ENCODE measurements around the gene SEMA6A.

The SEMA6A gene

DNA sequence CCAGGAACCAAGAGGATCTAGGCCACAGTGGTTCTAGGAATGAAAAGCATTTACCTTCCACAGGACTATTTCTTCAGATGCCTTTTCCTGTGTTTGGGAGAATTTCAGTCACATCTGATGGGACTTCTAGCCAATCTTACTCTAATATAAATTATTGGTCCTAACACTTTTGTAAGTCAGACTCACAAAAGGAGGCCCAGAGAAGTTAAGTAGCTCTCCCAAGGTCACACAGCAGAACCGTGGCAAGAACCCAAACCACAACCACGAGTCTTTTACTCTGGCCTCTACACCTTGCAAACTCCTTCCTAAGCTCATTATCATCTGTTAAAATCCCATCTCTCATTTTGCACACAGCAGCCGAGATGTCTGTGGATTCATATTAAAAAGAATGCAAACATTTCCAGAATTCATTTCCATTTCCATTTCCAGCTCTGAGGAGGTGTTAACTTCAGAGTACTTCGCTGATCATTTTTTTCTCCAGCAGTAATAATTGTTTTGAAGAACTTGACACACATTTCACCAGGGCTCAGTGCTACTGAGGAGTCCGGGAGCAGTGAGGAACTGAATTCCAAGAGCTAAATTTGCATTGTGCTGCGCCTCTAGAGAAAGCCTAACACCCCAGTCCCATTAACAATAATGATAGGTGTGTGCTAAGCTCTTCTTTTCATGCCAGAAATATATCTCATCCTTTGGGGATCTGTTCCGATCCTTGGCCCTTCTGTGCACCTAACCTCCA is 168.1 kb downstream of the SEMA6A start:
- no peak for DNase-seq (ENCODE audit: low read depth)

DNA sequence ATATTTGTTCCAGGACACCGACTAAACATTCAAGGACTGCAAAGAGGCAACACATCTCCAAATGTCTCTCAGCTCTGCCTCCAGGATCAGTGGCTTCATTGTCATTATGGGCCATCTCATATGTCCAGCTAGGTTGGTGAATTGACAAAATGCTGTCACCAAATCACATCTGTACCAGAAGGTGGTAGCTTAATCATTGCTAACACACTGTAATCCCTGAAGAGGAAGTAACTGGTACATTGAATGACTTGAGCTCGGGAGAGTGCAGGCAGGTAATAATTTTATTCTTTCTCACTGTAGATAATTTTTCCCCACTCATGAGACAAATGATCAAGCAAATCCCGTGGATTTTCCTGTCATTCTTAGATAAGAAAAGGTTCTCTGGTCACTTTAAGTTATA is 169.8 kb downstream of the SEMA6A start:
- DNase-seq (ENCODE audit: low read depth), result no peak

DNA sequence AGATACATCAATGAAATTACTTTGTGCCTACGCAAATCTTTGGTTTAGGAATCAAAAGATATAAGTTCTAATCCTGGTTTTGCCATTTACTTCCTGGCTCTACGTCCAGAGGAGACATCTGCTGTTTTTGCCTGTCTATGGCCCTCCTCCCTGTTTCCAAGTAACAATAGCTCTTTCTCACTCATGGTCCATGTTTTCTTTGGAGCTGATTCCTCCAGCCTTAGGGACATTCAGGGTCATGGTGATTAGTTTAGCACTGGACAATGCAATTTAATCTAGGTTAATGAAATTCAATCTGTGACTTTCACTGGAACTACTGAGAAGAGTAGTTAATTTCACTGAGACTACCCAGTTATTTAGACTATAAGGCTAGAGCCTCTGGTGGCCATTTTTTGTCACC is 170.6 kb downstream of the SEMA6A start:
- no peak for DNase-seq (ENCODE audit: low read depth)

DNA sequence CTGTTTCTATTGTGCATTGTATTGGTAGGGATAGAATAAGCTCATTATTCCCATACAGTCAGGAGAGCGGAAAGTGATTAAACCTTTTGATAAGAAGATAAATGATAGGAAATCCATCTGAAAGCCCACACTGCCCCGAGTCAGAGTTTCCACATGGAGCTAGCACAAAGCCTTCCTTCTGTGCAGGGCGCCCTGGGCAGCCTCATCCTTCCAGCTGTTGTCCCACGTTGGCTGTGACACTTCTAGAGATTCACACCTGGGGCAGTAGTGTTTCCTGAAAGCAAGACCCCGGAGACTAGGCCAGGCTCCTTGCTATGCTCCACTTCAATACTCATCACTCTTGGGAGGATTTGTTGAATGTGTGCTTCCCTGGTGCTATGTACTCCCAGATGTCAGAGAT is 172.4 kb downstream of the SEMA6A start:
- no peak for DNase-seq (ENCODE audit: low read depth)

DNA sequence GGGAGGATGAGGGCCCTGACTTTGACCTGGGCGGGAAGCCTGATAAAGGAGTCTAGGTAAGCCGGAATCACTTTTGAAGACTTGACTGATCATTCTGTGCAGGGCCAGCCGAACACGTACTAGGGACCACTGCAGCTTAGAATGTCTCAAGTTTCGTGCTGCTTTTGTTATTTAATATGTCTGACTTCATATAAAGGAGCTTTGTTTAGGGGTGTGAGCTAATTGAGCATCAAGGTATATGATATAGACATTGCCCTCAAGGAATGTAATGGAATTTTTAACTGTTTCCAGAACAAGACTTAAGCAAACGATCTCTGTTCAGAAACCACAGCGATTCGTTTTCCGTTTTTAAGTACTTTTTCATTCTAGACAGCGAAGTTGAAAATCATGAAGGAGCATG is 173.0 kb downstream of the SEMA6A start:
- DNase-seq (ENCODE audit: low read depth), result no peak

DNA sequence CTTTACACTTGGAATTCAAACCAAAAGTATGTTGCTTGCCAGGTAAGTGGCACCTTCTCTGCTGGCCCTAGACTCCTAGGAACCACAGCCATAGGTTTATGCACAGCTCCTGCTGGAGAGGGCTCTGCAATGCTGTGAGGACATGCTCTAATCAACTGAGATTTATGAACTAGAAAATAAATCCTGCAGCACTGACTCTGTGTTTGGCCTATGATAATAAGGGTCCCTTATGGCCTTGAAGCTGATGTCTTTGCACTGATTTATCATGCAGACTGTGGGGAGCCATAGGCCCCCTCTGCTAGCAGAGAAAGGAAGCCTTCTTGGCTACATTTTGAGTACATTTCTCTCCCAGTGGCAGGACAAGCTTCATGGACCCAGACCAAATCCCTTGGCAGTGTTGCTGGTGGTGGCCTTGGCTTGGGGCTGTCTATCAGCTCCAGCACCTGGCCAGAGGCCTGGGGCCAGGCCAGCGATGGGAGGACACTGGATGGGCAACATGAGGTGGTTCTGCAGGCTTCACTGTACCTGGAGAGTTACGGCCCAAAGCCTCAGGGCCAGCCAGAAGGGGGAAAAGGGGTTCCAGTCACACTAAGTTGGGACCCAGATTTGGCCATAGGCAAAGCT is 178.0 kb downstream of the SEMA6A start:
- no peak for DNase-seq (ENCODE audit: low read depth)

DNA sequence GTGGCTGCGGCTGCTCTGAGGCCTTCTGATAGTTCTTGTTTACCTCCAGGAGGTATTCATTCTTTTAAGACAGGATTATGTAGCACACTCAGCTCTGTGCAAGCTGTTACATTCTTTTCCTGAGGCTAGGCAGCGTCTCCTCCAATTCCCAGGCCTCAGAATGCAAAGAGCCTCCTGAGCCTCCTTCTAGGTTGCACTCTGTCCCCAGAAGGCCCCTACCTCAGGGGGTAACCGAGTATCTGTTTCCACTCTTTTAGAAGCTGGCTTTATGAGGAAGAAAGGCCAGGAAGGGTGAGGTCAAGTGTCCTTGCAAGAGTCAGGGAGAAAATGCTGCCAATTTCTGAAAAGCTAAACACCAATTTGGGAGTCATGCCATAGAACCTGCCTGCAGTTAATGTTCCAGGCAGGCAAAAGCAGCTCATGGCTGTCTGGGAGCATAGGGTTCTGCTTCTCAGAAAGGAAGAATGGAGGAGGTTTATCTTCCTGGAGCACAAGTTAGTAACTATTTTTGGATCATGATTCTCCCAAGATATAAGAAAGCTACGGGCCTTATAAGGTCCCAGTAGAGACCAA is 178.9 kb downstream of the SEMA6A start:
- DNase-seq (ENCODE audit: low read depth), result no peak

DNA sequence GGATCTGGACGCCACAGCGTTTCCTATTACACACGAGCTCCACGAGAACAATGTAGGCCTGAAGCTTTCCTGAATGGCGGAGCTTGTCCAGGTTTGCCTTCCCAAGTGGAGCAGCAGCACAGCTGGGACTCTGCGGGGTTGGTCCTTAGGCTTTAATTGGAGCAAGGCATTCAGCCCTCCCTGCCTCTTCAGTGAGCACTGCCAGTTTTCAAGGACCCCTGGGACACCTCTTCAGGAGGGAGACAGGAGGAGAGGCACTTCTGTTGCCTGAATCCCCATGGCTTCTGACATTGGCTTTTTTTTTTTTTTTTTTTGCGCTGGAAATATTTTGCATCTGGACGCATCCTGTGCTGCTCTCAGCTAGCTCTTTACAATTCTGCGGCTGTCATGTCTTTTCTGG is 179.4 kb downstream of the SEMA6A start:
- DNase-seq (ENCODE audit: low read depth), result no peak

DNA sequence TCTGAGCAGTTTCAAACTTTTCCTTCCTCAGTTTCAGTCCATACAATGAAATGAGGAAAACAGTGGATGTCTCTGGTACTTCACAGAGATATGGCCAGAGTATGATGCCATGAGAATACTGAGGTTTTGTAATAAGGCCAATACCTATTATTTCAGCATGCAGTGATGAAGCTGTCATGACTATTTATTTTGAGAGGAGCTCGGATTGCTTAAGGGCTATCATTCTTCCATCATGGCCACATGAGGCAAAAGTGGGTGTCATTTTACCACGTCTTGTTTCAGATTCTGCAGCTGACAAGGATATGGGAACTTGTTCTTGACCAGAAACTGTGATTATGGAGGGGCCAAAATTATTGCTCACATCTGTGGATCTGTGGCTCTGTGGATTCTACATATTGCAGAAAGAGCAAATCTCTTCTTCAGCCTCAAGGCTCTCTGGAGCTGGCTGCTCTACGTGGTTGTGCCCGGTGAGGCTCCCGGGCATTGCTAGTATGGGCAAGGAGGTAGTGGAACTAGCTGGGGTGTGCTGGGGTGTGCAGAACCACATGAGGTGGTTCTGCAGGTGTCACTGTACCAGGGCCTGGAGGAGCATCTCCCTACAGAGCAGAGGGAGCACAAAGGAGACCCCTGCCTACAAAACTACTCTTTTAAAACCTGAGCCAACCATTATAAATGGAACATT is 180.3 kb downstream of the SEMA6A start:
- DNase-seq (ENCODE audit: low read depth), result no peak
